Stimulated activated CD4-positive, alpha-beta T cell treated with anti-CD3 and anti-CD28 coated beads, Interleukin-12 subunit alpha, Interleukin-12 subunit beta, amount 100 ng/mL, for 24 hours (primary cell): Measurements from ENCODE around the gene SHISA9.
A peak's percentile ranks its signal among the peaks of the same experiment; 100 is the strongest.

ENCODE experiments used
- DNase-seq, 2 experiments: peaks; one replicate each; pipeline ENCODE4 v3.0.0-alpha.2; 2020; ENCODE audit warnings: low read depth in 2 of 2

SHISA9 gene

GRCh38 chr16:13021996-13022395 is 120.6 kb downstream of the SHISA9 start:
- no peak for DNase-seq

- no peak for DNase-seq
These were observed 128.4 kb downstream of the SHISA9 start for GRCh38 chr16:13029786-13030185.

- DNase-seq: no peak
These were observed 129.4 kb downstream of the SHISA9 start for GRCh38 chr16:13030769-13031168.

GRCh38 chr16:13032911-13033310 is 131.5 kb downstream of the SHISA9 start:
- DNase-seq: no peak

GRCh38 chr16:13036600-13036999 is 135.2 kb downstream of the SHISA9 start:
- DNase-seq: peak in 1 of 2 experiments; percentile 3

- DNase-seq: no peak
These were observed 137.2 kb downstream of the SHISA9 start for GRCh38 chr16:13038591-13038990.

GRCh38 chr16:13039526-13039925 is 138.1 kb downstream of the SHISA9 start:
- no peak for DNase-seq

- DNase-seq: no peak
These were observed 139.8 kb downstream of the SHISA9 start for GRCh38 chr16:13041180-13041579.

GRCh38 chr16:13041646-13042290 is 140.4 kb downstream of the SHISA9 start:
- no peak for DNase-seq

GRCh38 chr16:13042291-13042685 is 140.9 kb downstream of the SHISA9 start:
- DNase-seq: no peak

GRCh38 chr16:13046061-13046821 is 144.8 kb downstream of the SHISA9 start:
- no peak for DNase-seq

- DNase-seq: no peak
These were observed 145.9 kb downstream of the SHISA9 start for GRCh38 chr16:13047276-13047675.

GRCh38 chr16:13049688-13050087 is 148.3 kb downstream of the SHISA9 start:
- DNase-seq: no peak

GRCh38 chr16:13052431-13052830 is 151.0 kb downstream of the SHISA9 start:
- DNase-seq: no peak

GRCh38 chr16:13055480-13055879 is 154.1 kb downstream of the SHISA9 start:
- DNase-seq: no peak

GRCh38 chr16:13056607-13057006 is 155.2 kb downstream of the SHISA9 start:
- DNase-seq: no peak

- no peak for DNase-seq
These were observed 159.5 kb downstream of the SHISA9 start for GRCh38 chr16:13060932-13061331.

GRCh38 chr16:13061691-13062090 is 160.3 kb downstream of the SHISA9 start:
- no peak for DNase-seq

- DNase-seq: no peak
These were observed 160.8 kb downstream of the SHISA9 start for GRCh38 chr16:13062219-13062618.

- no peak for DNase-seq
These were observed 162.1 kb downstream of the SHISA9 start for GRCh38 chr16:13063457-13063856.

GRCh38 chr16:13064821-13065220 is 163.4 kb downstream of the SHISA9 start:
- DNase-seq: no peak

- no peak for DNase-seq
These were observed 166.2 kb downstream of the SHISA9 start for GRCh38 chr16:13067648-13068047.

- no peak for DNase-seq
These were observed 167.7 kb downstream of the SHISA9 start for GRCh38 chr16:13068912-13069583.
